ENCODE measurements around the gene GID8. TPM values are rescaled to one million over a fixed set of nuclear protein-coding genes. Genes with fewer than 3 reads are reported as not detected.
A peak's percentile ranks its signal among the peaks of the same experiment; 100 is the strongest.

GID8 gene
- total and polyA plus RNA-seq, 2 of the 4 experiments (the other 2 are of a cell fraction) = 21.5 to 33.9 TPM

DNA sequence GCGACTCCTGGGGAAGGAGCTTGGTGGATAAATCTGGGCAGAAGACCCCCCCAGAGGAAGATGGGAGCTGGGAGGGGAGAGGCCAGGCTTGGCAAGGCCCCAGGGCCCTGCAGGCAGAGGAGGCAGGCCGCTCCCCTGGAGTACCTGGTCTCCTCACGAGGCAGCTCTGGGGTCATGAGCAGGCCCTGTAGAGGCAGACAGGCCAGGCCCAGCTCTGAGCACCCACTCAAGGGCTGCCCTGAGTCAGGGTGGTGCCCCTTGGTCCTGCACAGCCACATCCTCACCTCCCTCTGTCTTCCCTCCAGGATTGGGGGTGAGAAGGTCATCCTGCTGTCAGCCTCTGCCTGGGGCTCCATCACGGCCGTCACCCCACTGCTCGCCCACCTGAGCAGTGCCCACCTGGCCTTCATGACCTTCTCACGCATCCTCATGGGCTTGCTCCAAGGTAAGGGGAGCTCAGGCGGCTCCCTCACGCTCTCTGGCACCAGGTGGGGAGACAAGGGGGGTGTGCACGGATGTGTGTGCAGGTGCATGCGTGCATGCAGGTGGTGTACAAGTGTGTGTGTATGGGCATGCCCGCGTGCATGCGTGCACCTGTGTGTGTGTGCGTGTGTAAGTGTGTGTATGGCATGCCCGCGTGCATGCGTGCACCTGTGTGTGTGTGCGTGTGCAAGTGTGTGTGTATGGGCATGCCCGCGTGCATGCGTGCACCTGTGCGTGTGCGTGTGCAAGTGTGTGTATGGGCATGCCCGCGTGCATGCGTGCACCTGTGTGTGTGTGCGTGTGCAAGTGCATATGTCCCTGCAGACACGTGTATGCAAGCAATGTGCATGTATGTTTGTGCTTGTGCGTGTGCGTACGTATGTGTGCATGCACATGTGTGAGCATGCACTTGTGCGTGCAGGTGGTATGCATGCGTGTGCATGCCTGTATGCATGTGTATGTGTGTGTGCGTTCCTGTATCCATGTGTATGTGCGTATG is 19.5 kb downstream of the GID8 start:
- no peak overlapping the region for H2AK5ac ChIP-seq (ENCODE audit: low read depth, low read length)
- peaks cover 1% of the 10 kb centered on the region; the same call in 1 of the 2 replicates for H3K36me3 ChIP-seq (ENCODE audit: control insufficient read depth, insufficient read depth, low read length)
- WGBS, 2 experiments (ENCODE audit: extremely low coverage in 2 of 2, insufficient read length in 1 of 2) = 96% methylated on average over 22 of the region's 36 CpGs; no CpG with 5 or more reads in 1 of the 2 experiments
- H2BK15ac ChIP-seq (ENCODE audit: low read depth, low read length) = no peak overlapping the region
- H4K8ac ChIP-seq (ENCODE audit: low read depth in 2 of 2, low read length in 2 of 2) = no peak overlapping the region
- no peak overlapping the region for H3K27ac ChIP-seq (ENCODE audit: insufficient read depth, low read length)
- intact Hi-C loops (cut with micrococcal nuclease) = no loop called here
- H4K20me1 ChIP-seq (ENCODE audit: insufficient read depth, low read length) = no peaks in the 10 kb centered on the region
- dilution Hi-C loops (cut with HindIII; ENCODE audit: low sequenced_read_pairs, unreplicated experiment) = no loop called here
- ChIA-PET CTCF (no interaction called here), POLR2A (ENCODE audit: unreplicated experiment) (no interaction called here)
- no TSS peak for BruUV-seq (replicated peaks)
- H4K5ac ChIP-seq (ENCODE audit: low read depth, low read length) = no peak overlapping the region
- H3K9me3 ChIP-seq (ENCODE audit: control insufficient read depth, insufficient read depth, low read length) = no peaks in the 10 kb centered on the region
- no peak overlapping the region for H3K18ac ChIP-seq (ENCODE audit: low read depth, low read length)
- no peak overlapping the region for H3K4me2 ChIP-seq (ENCODE audit: low read depth, low read length)
- DNase-seq (no peak), ATAC-seq (ENCODE audit: low read depth) (no peak)
- H2BK20ac ChIP-seq (ENCODE audit: low read depth, low read length) = no peak overlapping the region
- H3K4me3 ChIP-seq (ENCODE audit: insufficient read depth, low read depth, low read length) = no peak overlapping the region
- no peak overlapping the region for H3K23ac ChIP-seq (ENCODE audit: low read depth, low read length)
- no peak overlapping the region for H3K14ac ChIP-seq (replicated peaks; ENCODE audit: low read depth, low read length)
- no peak overlapping the region for H4K91ac ChIP-seq (ENCODE audit: insufficient read depth, low read depth, low read length)
- no peak overlapping the region for H3K56ac ChIP-seq (ENCODE audit: extremely low read depth, insufficient read depth, low read length)
- H2AFZ ChIP-seq (replicated peaks; ENCODE audit: low read length, poor library complexity) = peak overlapping the region; percentile 63
- TF ChIP-seq, protein P1, sequence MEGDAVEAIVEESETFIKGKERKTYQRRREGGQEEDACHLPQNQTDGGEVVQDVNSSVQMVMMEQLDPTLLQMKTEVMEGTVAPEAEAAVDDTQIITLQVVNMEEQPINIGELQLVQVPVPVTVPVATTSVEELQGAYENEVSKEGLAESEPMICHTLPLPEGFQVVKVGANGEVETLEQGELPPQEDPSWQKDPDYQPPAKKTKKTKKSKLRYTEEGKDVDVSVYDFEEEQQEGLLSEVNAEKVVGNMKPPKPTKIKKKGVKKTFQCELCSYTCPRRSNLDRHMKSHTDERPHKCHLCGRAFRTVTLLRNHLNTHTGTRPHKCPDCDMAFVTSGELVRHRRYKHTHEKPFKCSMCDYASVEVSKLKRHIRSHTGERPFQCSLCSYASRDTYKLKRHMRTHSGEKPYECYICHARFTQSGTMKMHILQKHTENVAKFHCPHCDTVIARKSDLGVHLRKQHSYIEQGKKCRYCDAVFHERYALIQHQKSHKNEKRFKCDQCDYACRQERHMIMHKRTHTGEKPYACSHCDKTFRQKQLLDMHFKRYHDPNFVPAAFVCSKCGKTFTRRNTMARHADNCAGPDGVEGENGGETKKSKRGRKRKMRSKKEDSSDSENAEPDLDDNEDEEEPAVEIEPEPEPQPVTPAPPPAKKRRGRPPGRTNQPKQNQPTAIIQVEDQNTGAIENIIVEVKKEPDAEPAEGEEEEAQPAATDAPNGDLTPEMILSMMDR (conservative IDR thresholded peaks at IDR 0.05; ENCODE audit: low read depth, low read length) = no peak
- TF ChIP-seq BHLHE40 (IDR thresholded peaks at IDR 0.05; ENCODE audit: low read depth, low read length) = no peak
- H2AK9ac ChIP-seq (replicated peaks; ENCODE audit: low read depth, low read length, poor library complexity) = no peak overlapping the region
- H3K4ac ChIP-seq (ENCODE audit: low read depth, low read length) = no peak overlapping the region
- no peak overlapping the region for H2BK5ac ChIP-seq (ENCODE audit: low read depth, low read length, poor library complexity, severe bottlenecking)
- H3K9me1 ChIP-seq (ENCODE audit: insufficient read depth, low read length) = peaks cover 4% of the 10 kb centered on the region; the same call in 1 of the 2 replicates
- H3K27me3 ChIP-seq (ENCODE audit: control insufficient read depth, insufficient read depth, low read length) = no peaks in the 10 kb centered on the region; the same call in 1 of the 2 replicates
- no peak overlapping the region for H3K9ac ChIP-seq (ENCODE audit: low read depth, low read length)
- no peaks in the 10 kb centered on the region; a peak in 1 of 4 replicates for H3K79me1 ChIP-seq (ENCODE audit: low read depth in 1 of 2, low read length in 2 of 2)
- H2BK120ac ChIP-seq (ENCODE audit: low read depth, low read length) = no peak overlapping the region
- H3K4me1 ChIP-seq (ENCODE audit: control insufficient read depth, insufficient read depth, low read length) = peaks cover 13% of the 10 kb centered on the region
- in situ Hi-C loops (cut with MboI; ENCODE audit: low sequenced_read_pairs) = no loop called here

All from IMR-90 (cell line).